ENCODE data around the gene TNPO2. TPM values are rescaled to one million over a fixed set of nuclear protein-coding genes. Genes with fewer than 3 reads are reported as not detected.

The TNPO2 gene
- total and polyA plus RNA-seq, 2 of the 13 experiments (the other 11 are each of a cell fraction or from before 2014, with no cell fraction given), result 31.7 to 61.0 TPM

GRCh38 chr19:12669270-12670158 is 54.2 kb downstream of the TNPO2 start (continued):
- TF ChIP-seq ZNF407 (CRISPR knock-in tag; IDR thresholded peaks at IDR 0.05; ENCODE audit: not compliant biosample characterization) (peak; percentile 18), ATF7-NPFF (CRISPR knock-in tag; IDR thresholded peaks at IDR 0.05; ENCODE audit: low read depth) (no peak; the same call in 1 of the 2 replicates), ZBTB21 (CRISPR knock-in tag; IDR thresholded peaks at IDR 0.05) (no peak), ARNTL (CRISPR knock-in tag; IDR thresholded peaks at IDR 0.05) (0 out of 2 replicates have a peak, but pooled peaks have one; percentile 31), NFYC (CRISPR knock-in tag; IDR thresholded peaks at IDR 0.05) (peak; percentile 37), MAFG (CRISPR knock-in tag; IDR thresholded peaks at IDR 0.05) (no peak), AGO1 (IDR thresholded peaks at IDR 0.05; ENCODE audit: low read depth, low read length, poor library complexity, severe bottlenecking) (peak; percentile 73), ZNF883 (CRISPR knock-in tag; IDR thresholded peaks at IDR 0.05; ENCODE audit: not compliant biosample characterization) (no peak), PCBP1 (IDR thresholded peaks at IDR 0.05; ENCODE audit: borderline replicate concordance, low read depth, low read length) (0 out of 2 replicates have a peak, but pooled peaks have one; percentile 35), KDM2A (CRISPR knock-in tag; IDR thresholded peaks at IDR 0.05; ENCODE audit: borderline replicate concordance, low read depth) (peak; percentile 94), ARNT (IDR thresholded peaks at IDR 0.05) (no peak), NFIC (IDR thresholded peaks at IDR 0.05; ENCODE audit: low read length) (peak; percentile 74), CBX2 (IDR thresholded peaks at IDR 0.05; ENCODE audit: low read depth, low read length) (no peak), CBX2 (CRISPR knock-in tag; IDR thresholded peaks at IDR 0.05; ENCODE audit: low read depth) (no peak), ZBTB7B (CRISPR knock-in tag; IDR thresholded peaks at IDR 0.05) (no peak; the same call in 1 of the 2 replicates), TOE1 (CRISPR knock-in tag; IDR thresholded peaks at IDR 0.05) (no peak), ZBTB43 (CRISPR knock-in tag; conservative IDR thresholded peaks at IDR 0.05) (0 out of 2 replicates have a peak, but pooled peaks have one; percentile 16), ZFP41 (CRISPR knock-in tag; IDR thresholded peaks at IDR 0.05; ENCODE audit: borderline replicate concordance) (no peak; the same call in 1 of the 2 replicates), GPN1 (CRISPR knock-in tag; IDR thresholded peaks at IDR 0.05; ENCODE audit: borderline replicate concordance) (no peak), RAD51 (IDR thresholded peaks at IDR 0.05; ENCODE audit: borderline replicate concordance) (no peak), ZFP36 (IDR thresholded peaks at IDR 0.05; ENCODE audit: borderline replicate concordance, low read depth, low read length, partially characterized antibody) (no peak)
